DOHH2 (cell line): ENCODE results near the gene CARMIL1.

Source experiments
- H3F3A ChIP-seq: fragments of 200-600 bp; sonication (generic), shearing (Covaris generic); 2 replicates; pipeline ENCODE4 v1.6.0; 2016; ENCODE audit warnings: antibody characterized with exemption, mild to moderate bottlenecking; ENCODE audit not compliant: control insufficient read depth, insufficient read depth
- H3K27ac ChIP-seq: fragments of 200-600 bp; sonication (generic); 2 replicates; pipeline ENCODE4 v1.5.1; 2014; ENCODE audit warnings: low read depth, mild to moderate bottlenecking, low read length, moderate library complexity
- H3K27me3 ChIP-seq: fragments of 200-600 bp; sonication (generic); 2 replicates; pipeline ENCODE4 v1.6.1; 2014; ENCODE audit warnings: mild to moderate bottlenecking, low read length, mixed read lengths; ENCODE audit not compliant: control insufficient read depth
- H3K36me3 ChIP-seq: fragments of 200-600 bp; sonication (generic); 2 replicates; pipeline ENCODE4 v1.6.1; 2014; ENCODE audit warnings: mild to moderate bottlenecking, low read length, moderate library complexity, mixed read lengths; ENCODE audit not compliant: control insufficient read depth
- H3K4me1 ChIP-seq: fragments of 200-600 bp; sonication (generic); 2 replicates; pipeline ENCODE4 v1.6.1; 2014; ENCODE audit warnings: mild to moderate bottlenecking, low read length, mixed read lengths; ENCODE audit not compliant: control insufficient read depth
- H3K4me2 ChIP-seq: fragments of 200-600 bp; sonication (generic); 2 replicates; pipeline ENCODE4 v1.6.0; 2014; ENCODE audit warnings: mild to moderate bottlenecking, low read length, moderate library complexity
- H3K4me3 ChIP-seq: fragments of 200-600 bp; sonication (generic); 2 replicates; pipeline ENCODE4 v1.5.1; 2014; ENCODE audit warnings: mild to moderate bottlenecking, low read length, mixed read lengths
- H3K79me2 ChIP-seq: fragments of 200-600 bp; sonication (generic); 2 replicates; pipeline ENCODE4 v1.6.1; 2014; ENCODE audit warnings: mild to moderate bottlenecking, low read length, mixed read lengths; ENCODE audit not compliant: control insufficient read depth
- H3K9me2 ChIP-seq: fragments of 200-600 bp; sonication (generic); replicated peaks from 2 replicates; pipeline ENCODE4 v1.6.1; 2014; ENCODE audit warnings: mild to moderate bottlenecking, low read length, mixed read lengths; ENCODE audit not compliant: control insufficient read depth
- H3K9me3 ChIP-seq: fragments of 200-600 bp; sonication (generic); 2 replicates; pipeline ENCODE4 v1.6.1; 2014; ENCODE audit warnings: antibody characterized with exemption, low read length, mixed read lengths; ENCODE audit not compliant: control insufficient read depth, insufficient read depth
- H4K20me1 ChIP-seq: fragments of 200-600 bp; sonication (generic); 2 replicates; pipeline ENCODE4 v1.6.0; 2014; ENCODE audit warnings: low read depth, mild to moderate bottlenecking, antibody characterized with exemption, low read length, moderate library complexity; ENCODE audit not compliant: control insufficient read depth, insufficient read depth
- EZH2phosphoT487 ChIP-seq: fragments of 200-600 bp; sonication (generic); IDR thresholded peaks from 2 replicates; pipeline ENCODE4 v1.6.1; 2017; ENCODE audit warnings: borderline replicate concordance, mild to moderate bottlenecking, antibody characterized with exemption, low read length, moderate library complexity, mixed read lengths
- TF ChIP-seq, protein P1 (sequence below): fragments of 200-600 bp; sonication (generic); IDR thresholded peaks from one replicate; pipeline ENCODE4 v1.5.1; 2014; ENCODE audit warnings: antibody characterized with exemption, mild to moderate bottlenecking, low read depth, low read length; ENCODE audit not compliant: poor library complexity, severe bottlenecking

Gene CARMIL1

DNA sequence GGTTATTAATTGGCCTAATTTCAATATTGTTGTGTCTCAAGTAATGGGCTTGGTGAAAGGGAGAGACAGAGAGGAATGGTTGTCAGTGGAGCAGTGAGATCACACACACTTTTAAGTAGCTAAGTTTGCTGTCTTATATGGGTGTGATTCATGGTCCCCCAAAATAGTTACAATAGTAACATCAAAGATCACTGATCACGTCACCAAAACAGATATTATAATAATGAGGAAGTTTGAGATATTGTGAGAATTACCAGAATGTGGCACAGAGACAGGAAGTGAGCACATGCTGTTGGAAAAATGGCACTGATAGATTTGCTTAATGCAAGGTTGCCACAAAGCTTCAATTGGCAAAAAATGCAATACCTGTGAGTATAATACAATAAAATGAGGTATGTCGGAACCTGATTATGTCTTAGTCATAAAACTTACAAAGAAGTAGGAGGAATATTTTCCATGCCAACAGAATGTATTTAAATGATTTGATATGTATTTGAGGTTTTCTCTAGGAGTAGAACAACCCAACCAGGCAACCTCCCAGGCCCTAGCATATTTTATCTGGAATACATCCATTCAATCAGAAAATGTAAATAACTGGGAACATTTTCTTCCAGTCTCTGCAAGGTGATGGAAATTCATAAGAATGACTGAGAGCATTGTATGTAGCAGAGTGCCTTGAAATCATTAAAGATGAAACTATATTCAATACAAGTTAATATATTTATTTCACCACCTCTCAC is 167.8 kb downstream of the CARMIL1 start:
- Histone ChIP-seq H3K9me2 (no peaks in the 10 kb centered on the region), H3K9me3 (0 out of 2 replicates have a peak, but pooled peaks cover 7% of the 10 kb centered on the region), H3F3A (no peaks in the 10 kb centered on the region), H3K79me2 (no peaks in the 10 kb centered on the region), H4K20me1 (no peaks in the 10 kb centered on the region), H3K27me3 (no peaks in the 10 kb centered on the region), H3K4me1 (peaks cover 52% of the 10 kb centered on the region), H3K4me3 (no peak overlapping the region), H3K4me2 (no peak overlapping the region), H3K36me3 (no peaks in the 10 kb centered on the region), H3K27ac (no peak overlapping the region)
- no peak for TF ChIP-seq EZH2phosphoT487
- TF ChIP-seq, protein P1, sequence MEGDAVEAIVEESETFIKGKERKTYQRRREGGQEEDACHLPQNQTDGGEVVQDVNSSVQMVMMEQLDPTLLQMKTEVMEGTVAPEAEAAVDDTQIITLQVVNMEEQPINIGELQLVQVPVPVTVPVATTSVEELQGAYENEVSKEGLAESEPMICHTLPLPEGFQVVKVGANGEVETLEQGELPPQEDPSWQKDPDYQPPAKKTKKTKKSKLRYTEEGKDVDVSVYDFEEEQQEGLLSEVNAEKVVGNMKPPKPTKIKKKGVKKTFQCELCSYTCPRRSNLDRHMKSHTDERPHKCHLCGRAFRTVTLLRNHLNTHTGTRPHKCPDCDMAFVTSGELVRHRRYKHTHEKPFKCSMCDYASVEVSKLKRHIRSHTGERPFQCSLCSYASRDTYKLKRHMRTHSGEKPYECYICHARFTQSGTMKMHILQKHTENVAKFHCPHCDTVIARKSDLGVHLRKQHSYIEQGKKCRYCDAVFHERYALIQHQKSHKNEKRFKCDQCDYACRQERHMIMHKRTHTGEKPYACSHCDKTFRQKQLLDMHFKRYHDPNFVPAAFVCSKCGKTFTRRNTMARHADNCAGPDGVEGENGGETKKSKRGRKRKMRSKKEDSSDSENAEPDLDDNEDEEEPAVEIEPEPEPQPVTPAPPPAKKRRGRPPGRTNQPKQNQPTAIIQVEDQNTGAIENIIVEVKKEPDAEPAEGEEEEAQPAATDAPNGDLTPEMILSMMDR, result no peak

DNA sequence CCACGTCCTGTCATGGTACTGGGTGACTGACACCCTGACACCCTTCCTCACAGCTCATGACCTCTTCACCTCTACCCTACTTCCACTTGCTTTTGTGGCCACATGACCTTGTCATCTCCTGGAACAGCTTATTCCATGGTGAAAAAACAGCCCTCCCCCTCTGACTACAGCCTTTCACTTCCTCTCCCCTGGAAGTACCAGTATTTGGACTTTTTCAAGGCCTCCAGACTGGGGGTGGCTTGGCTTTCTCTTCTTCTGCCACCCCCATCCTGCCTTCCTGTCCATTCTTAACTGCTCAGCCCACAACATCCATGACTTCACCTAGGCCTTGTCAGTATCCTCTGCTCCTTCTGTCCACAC is 168.4 kb downstream of the CARMIL1 start:
- no peaks in the 10 kb centered on the region for H3K36me3 ChIP-seq
- no peaks in the 10 kb centered on the region for H3K79me2 ChIP-seq
- no peaks in the 10 kb centered on the region for H3K27me3 ChIP-seq
- no peak overlapping the region for H3K4me3 ChIP-seq
- 0 out of 2 replicates have a peak, but pooled peaks cover 7% of the 10 kb centered on the region for H3K9me3 ChIP-seq
- H3K4me2 ChIP-seq, result no peak overlapping the region
- no peaks in the 10 kb centered on the region for H4K20me1 ChIP-seq
- no peak overlapping the region for H3K27ac ChIP-seq
- H3F3A ChIP-seq, result no peaks in the 10 kb centered on the region
- no peaks in the 10 kb centered on the region for H3K9me2 ChIP-seq
- H3K4me1 ChIP-seq, result peaks cover 52% of the 10 kb centered on the region
- no peak for TF ChIP-seq EZH2phosphoT487
- TF ChIP-seq, protein P1, result no peak

DNA sequence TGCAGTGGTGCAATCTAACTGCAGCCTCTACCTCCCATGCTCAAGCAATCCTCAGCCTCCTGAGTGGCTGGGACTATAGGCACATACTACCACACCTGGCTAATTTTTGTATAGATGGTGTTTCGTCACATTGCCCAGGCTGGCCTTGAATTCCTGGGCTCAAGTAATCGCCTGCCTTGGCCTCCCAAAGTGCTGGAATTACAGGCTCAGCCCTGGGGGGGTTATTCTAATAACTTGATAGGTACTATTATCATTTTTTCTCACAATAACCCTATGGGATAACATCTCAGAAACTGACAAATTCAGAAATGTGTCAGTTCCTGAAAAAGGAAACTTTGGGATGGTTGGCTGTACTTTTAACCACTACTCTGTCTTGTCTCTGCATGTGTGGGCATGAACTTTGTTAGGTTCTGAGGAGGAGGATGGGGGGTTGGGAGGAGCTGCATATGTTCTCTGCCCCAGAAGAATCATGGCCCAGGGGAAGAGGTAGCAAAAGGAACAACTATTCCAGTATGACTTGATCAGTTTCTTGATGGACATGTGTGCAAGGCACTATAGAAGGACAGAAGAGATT is 169.9 kb downstream of the CARMIL1 start:
- Histone ChIP-seq H3K4me1 (peaks cover 57% of the 10 kb centered on the region), H3K9me2 (no peaks in the 10 kb centered on the region), H3K9me3 (0 out of 2 replicates have a peak, but pooled peaks cover 7% of the 10 kb centered on the region), H3K36me3 (no peaks in the 10 kb centered on the region), H4K20me1 (no peaks in the 10 kb centered on the region), H3F3A (0 out of 2 replicates have a peak, but pooled peaks cover 4% of the 10 kb centered on the region), H3K79me2 (no peaks in the 10 kb centered on the region), H3K4me2 (no peak overlapping the region), H3K27me3 (no peaks in the 10 kb centered on the region), H3K4me3 (no peak overlapping the region), H3K27ac (no peak overlapping the region)
- no peak for TF ChIP-seq EZH2phosphoT487
- TF ChIP-seq, protein P1, result no peak
